Activated CD4-positive, alpha-beta T cell treated with anti-CD3 and anti-CD28 coated beads, Interleukin-2, amount 10 ng/mL, durations not matched to agents 24 days and 14 days (primary cell): ENCODE measurements around the gene RNU6-9. TPM values are rescaled to one million over a fixed set of nuclear protein-coding genes. Genes with fewer than 3 reads are reported as not detected.
"Not testable (repeated sequence)": the region's sequence is repeated elsewhere in the genome, so short reads cannot be mapped to it uniquely, and the experiment has no call there.

Source experiments
- DNase-seq: peaks from one replicate; pipeline ENCODE4 v3.0.0; 2022
- H3K27ac Mint-ChIP-seq: one replicate; pipeline ENCODE4 v1.8.0; 2022; ENCODE audit warnings: mild to moderate bottlenecking, mixed read lengths
- H3K27me3 Mint-ChIP-seq: one replicate; pipeline ENCODE4 v1.8.0; 2022; ENCODE audit warnings: mixed read lengths
- H3K36me3 Mint-ChIP-seq: one replicate; pipeline ENCODE4 v1.8.0; 2022; ENCODE audit warnings: low read depth, mild to moderate bottlenecking, mixed read lengths
- H3K4me1 Mint-ChIP-seq: one replicate; pipeline ENCODE4 v1.8.0; 2021; ENCODE audit warnings: mixed read lengths
- H3K4me3 Mint-ChIP-seq: one replicate; pipeline ENCODE4 v1.8.0; 2022; ENCODE audit warnings: mild to moderate bottlenecking, moderate library complexity, mixed read lengths
- H3K9me3 Mint-ChIP-seq: one replicate; pipeline ENCODE4 v1.8.0; 2021; ENCODE audit warnings: mixed read lengths
- intact Hi-C: fragments of 100-400 bp; cut with micrococcal nuclease; formaldehyde crosslinking; loops from one replicate; pipeline ENCODE4 v1.15.1; 2023
- total RNA-seq: library from RNA; stranded (reverse); gene quantifications from 2 replicates; pipeline ENCODE4 v1.2.3, GENCODE V29; 2022

The RNU6-9 gene
- total RNA-seq, 1 donor from 2014 or later = not detected

DNA sequence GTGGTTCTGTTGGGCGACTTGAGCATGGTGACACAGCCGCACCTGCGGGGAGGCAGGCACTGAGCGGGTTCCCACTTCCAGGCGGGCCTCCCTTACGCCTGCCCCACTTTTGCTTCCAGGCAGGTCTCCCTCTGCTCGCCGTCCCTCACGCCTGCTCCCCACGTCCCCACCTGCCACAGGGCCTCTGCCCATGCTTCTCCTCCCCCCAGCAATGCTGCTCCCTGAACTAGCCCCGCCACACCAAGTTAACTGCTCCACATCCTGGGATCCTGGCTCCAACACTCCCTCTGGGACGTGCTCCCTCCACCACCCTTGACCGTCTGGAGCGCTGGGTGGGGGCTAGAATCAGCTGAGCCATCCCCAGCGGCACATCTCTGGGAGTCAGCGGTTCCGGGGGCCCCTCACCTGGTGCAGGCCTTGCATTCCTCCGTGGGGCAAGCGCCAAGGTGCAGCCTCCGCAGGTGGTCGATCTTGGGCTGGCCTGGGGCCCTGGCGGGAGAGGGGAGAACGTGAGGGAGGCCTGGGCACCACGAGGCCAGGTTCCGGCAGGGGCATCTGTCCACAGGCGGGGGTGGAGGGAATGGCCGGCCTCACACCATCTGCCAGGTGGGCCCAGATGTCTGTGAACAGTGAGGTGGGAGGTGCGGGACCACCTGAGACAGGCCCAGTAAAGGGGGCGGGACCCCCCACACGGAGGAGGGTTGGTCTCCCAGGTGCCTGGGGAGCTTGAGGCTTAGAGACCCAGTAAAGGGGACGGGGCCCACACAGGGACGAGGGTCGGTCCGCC lies 24.6 kb upstream of the RNU6-9 start:
- H3K9me3 Mint-ChIP-seq = no peaks in the 10 kb centered on the region
- H3K27ac Mint-ChIP-seq = no peak overlapping the region
- intact Hi-C loops = no loop called here
- peaks cover 13% of the 10 kb centered on the region for H3K4me1 Mint-ChIP-seq
- DNase-seq = no peak
- H3K27me3 Mint-ChIP-seq = no peaks in the 10 kb centered on the region
- peaks cover 17% of the 10 kb centered on the region for H3K36me3 Mint-ChIP-seq
- H3K4me3 Mint-ChIP-seq = no peak overlapping the region

DNA sequence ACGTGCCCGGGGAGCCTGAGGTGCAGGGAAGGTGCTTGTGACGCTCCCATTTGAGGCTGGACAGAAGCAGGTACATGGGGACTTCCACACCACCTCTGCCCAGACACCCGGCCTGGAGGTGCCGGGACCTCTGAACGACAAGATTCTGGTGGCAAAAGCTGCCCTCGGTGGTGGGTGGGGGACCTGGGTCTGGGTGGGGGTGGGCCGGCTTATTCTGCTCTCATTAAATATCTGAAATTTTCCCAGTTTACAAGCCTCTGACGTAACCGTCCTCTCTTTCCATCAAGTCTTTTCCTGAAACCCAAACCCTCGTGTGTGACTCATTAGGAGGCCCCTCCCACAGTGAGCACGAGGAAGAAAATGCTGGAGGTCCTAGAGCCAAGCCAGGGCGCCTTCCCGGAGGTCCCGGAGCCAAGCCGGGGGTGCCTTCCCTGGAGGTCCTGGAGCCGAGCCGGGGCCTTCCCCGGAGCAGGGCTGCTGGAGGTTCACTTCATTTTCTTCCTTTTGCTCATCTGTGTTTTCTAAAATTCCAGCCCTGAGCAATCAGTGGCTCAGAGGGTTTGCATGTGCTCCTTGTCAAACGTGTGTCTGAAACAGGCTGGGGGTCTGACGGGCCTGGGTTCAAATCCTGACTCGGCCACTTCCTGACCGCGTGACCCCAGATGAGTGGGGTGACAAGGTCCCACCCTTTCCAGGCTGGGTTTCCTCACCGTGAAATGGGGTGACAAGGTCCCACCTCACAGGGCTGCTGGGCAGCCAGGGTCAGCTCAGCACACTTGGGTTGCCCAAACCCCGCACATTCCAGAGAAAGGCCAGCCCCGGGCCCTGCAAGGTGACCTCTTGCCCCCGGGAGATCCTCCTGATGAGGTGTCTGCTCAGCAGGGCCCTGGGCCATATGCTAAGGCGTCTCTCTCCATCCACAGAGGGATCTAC lies 23.8 kb upstream of the RNU6-9 start:
- Mint-ChIP-seq H3K9me3 (no peaks in the 10 kb centered on the region), H3K36me3 (peaks cover 17% of the 10 kb centered on the region), H3K4me3 (no peak overlapping the region)

DNA sequence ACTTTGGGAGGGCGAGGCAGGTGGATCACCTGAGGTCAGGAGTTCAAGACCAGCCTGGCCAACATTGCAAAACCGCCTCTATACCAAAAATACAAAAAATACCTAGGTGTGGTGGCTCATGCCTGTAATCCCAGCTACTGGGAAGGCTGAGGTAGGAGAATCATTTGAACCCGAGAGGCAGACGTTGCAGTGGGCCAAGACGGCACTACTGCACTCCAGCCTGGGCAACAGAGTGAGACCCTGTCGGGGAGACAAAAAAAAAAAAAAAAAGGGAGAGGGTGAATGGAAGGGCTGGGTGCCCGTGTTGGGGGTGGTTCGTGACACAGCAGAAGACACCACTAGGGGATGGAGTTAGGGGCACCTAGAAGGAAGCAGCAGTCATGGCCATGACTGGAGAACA lies 23.0 kb upstream of the RNU6-9 start:
- intact Hi-C loops = no loop called here
- peaks cover 17% of the 10 kb centered on the region for H3K36me3 Mint-ChIP-seq
- peaks cover 11% of the 10 kb centered on the region for H3K4me1 Mint-ChIP-seq
- no peaks in the 10 kb centered on the region for H3K9me3 Mint-ChIP-seq
- H3K4me3 Mint-ChIP-seq = no peak overlapping the region
- H3K27ac Mint-ChIP-seq = peak overlapping the region; percentile 68
- H3K27me3 Mint-ChIP-seq = no peaks in the 10 kb centered on the region
- no peak for DNase-seq

More for the DNA sequence above, 23.8 kb upstream of the RNU6-9 start:
- Mint-ChIP-seq H3K27ac (no peak overlapping the region), H3K4me1 (peaks cover 11% of the 10 kb centered on the region), H3K27me3 (no peaks in the 10 kb centered on the region)
- no peak for DNase-seq
- intact Hi-C loops = no loop called here

DNA sequence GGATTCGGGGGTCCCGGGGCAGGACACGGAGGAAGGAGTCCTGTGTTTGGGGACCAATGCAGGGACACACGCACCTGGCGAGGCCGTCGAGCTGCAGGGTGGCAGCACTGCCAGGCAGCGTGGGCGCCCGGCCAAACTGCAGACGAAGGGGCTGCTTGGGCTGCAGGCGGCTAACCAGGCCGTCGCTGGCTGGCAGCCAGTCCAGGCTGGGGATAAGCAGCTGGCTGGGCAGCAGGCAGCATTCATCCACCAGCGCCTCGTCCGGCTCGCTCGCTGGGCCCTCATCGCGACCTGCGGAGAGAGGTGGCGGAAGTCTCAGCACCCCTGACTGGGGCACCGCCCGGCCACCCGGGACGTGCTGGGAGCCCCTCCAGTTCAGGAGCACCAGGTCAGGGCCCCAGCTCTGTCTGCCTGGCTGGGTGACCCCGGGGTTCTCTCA lies 22.3 kb upstream of the RNU6-9 start:
- Mint-ChIP-seq H3K27ac (no peak overlapping the region), H3K9me3 (no peaks in the 10 kb centered on the region), H3K36me3 (peaks cover 17% of the 10 kb centered on the region), H3K4me3 (no peak overlapping the region), H3K4me1 (peaks cover 11% of the 10 kb centered on the region), H3K27me3 (no peaks in the 10 kb centered on the region)
- intact Hi-C loops = no loop called here
- DNase-seq = no peak

DNA sequence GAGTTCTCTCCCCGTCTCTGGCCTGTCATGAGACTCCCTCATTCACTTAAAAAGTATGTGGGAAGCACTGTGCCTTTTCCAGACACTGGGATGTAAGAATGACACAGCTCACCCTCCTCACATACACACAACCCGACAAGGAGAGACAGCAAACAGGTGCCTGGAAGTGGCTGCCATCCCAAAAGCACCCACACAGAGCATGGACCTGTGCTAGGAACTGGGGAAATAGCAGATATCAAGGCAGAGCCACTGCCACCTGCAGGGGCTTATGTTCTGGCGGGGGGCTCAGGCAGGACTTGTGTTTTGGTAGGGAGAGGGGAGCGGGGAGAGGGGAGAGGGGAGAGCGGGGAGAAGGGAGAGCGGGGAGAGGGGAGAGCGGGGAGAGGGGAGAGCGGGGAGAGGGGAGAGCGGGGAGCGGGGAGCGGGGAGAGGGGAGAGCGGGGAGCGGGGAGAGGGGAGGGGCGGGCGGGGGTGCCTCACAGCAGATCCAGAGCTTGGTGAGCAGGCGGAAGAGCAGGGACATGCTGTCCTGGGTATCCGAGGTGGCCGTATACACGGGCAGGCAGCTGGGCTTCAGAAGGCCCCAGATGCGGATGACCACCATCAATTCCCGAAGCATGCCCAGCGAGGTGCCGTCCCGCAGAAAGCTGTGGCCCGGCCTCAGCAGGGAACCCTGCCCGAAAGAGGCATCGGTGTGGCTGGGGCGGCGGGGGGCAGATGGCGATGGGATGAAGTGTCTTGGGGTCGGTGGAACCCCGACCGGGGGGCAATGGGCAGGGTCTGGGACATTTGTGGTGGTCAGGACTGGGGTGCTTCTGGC lies 21.6 kb upstream of the RNU6-9 start:
- H3K4me1 Mint-ChIP-seq = peaks cover 11% of the 10 kb centered on the region
- intact Hi-C loops = loop anchor here (1.0 kb wide), 1 partner anchor 9 kb away; no protein-coding TSS in a partner anchor
- DNase-seq = peak; percentile 71
- H3K9me3 Mint-ChIP-seq = no peaks in the 10 kb centered on the region
- H3K27ac Mint-ChIP-seq = peak overlapping the region; percentile 65
- H3K27me3 Mint-ChIP-seq = no peaks in the 10 kb centered on the region
- peaks cover 18% of the 10 kb centered on the region for H3K36me3 Mint-ChIP-seq
- H3K4me3 Mint-ChIP-seq = peak overlapping the region; percentile 76

DNA sequence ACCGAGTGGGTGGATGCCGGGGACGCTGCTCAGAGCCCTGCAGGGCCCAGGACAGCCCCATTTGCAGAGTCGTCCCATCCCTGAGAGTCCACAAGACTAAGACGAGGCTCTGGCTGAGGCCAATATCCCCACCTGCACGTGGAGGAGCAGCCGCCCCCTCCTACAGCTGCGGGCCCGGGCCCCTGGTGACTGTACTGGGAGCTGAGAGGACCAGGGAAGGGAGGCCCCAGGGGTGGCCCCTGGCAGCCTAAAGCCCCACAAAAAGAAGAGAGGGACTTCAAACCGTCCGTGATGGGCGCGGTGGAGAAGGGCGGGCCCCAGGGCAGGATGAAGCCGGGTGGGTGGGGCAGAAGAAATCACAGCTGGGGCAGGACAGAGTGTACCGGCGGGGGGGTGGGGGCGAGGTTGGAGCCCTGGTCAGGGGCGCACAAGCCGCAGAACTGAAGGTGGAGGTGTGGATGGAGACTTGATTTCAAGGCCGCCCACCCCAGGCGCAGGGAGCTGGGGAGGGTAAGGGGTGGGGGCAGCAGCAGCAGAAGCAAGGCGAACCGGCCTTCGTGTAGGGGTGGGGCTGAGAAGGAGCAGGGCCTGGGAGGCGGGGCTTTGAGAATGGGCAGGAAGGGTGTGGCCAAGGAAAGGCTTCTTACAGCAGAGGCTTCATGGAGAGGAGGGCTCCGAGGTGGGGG lies 20.9 kb upstream of the RNU6-9 start:
- H3K27me3 Mint-ChIP-seq = no peaks in the 10 kb centered on the region
- peak overlapping the region; percentile 76 for H3K4me3 Mint-ChIP-seq
- H3K27ac Mint-ChIP-seq = peak overlapping the region; percentile 62
- intact Hi-C loops = loop anchor here (1.0 kb wide), 1 partner anchor 10 kb away; no protein-coding TSS in a partner anchor
- H3K9me3 Mint-ChIP-seq = no peaks in the 10 kb centered on the region
- peaks cover 16% of the 10 kb centered on the region for H3K36me3 Mint-ChIP-seq
- H3K4me1 Mint-ChIP-seq = peaks cover 11% of the 10 kb centered on the region
- peak; percentile 96 for DNase-seq

DNA sequence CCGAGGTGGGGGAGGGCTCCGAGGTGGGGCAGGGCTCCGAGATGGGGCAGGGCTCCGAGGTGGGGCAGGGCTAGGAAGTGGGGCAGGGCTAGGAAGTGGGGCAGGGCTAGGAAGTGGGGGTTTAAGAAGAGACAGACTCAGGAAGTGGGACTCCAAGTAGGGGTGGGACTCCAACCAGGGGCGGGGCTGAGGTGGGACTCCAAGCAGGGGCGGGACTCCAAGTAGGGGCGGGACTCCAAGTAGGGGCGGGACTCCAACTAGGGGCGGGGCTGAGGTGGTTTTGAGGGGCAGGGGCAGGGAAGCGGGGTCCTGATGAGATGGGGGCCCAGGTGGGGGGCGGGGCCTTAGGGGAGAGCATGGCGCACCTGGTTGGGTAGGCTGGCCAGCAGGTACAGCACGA lies 20.2 kb upstream of the RNU6-9 start:
- Mint-ChIP-seq H3K36me3 (peaks cover 13% of the 10 kb centered on the region), H3K9me3 (no peaks in the 10 kb centered on the region), H3K27me3 (no peaks in the 10 kb centered on the region), H3K4me1 (peaks cover 11% of the 10 kb centered on the region), H3K27ac (no peak overlapping the region), H3K4me3 (peak overlapping the region; percentile 62)
- intact Hi-C loops = no loop called here
- DNase-seq = peak; percentile 94

DNA sequence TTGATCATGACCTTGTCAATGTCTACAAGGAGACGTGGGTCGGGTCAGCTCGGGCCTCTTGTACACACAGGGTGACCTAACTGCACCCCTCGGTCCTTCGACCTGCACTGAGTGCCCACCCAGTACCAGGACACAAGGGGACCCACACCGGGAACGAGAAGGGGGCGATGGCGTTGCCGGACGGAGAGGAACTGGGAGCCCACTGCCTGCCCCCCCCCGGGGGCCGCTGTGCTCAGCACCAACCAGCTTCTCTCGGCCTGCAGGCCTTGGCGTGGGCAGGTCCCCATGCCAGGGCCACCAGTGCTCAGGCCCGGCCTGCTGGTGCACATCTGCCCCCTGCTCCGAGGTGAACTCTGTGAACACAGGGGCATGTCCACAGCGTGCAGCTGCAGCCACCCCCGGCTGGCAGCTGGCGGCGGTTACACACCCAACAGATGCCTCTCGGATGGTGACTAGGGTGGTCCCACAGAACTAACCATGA lies 19.7 kb upstream of the RNU6-9 start:
- H3K27me3 Mint-ChIP-seq = no peaks in the 10 kb centered on the region
- H3K9me3 Mint-ChIP-seq = no peaks in the 10 kb centered on the region
- intact Hi-C loops = no loop called here
- H3K4me3 Mint-ChIP-seq = no peak overlapping the region
- H3K36me3 Mint-ChIP-seq = peaks cover 11% of the 10 kb centered on the region
- peak; percentile 64 for DNase-seq
- peaks cover 11% of the 10 kb centered on the region for H3K4me1 Mint-ChIP-seq
- H3K27ac Mint-ChIP-seq = no peak overlapping the region

DNA sequence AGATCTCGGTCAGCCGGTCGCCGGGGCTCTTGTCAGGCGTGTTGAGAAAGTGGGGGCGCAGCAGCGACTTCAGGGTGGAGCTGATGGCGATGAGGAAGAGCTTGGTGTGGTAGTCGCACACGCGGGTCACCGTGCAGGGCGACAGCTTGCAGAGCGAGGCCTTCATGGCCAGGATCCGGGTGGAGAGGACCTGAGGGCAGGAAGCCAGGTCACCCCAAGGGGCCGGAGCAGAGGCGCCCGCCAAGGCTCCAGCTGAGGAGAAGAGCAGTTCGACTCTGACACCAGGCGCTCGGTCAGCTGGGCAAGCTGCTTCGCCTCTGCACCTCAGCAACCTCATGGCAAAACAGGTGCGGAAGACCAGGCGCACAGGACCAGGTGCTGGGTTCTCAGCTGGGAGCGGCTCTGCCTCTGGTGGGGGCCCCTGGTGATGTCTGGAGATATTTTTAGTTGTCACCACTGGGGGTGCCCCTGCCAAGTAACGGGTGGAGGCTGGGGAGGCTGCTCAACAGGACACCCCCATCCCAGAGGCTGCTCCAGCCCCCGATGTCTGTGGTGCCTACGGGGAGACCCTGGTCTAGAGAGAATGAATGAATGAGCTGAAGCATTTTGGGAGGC lies 17.9 kb upstream of the RNU6-9 start:
- DNase-seq = no peak
- Mint-ChIP-seq H3K36me3 (peaks cover 9% of the 10 kb centered on the region), H3K4me1 (peaks cover 10% of the 10 kb centered on the region), H3K27me3 (no peaks in the 10 kb centered on the region), H3K9me3 (no peaks in the 10 kb centered on the region), H3K4me3 (no peak overlapping the region), H3K27ac (no peak overlapping the region)
- intact Hi-C loops = no loop called here

DNA sequence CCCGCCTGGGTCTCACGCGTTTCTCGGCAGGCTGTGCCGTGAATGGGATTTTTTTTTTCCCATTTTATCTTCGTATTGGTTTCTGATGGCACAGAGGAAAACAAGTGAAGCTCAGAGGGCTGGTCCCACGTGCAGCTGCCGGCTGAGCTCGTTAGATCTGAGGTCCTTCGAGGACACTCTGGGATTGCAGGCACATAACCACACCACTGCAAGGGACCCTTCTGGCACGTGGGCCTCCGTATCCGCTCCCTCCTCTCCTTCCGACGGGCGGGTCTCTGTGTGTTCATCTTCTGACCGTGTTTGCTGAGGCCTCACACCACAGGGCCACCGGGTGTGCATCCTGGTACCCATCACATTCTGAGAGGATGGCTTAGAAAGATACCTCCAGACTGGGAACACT lies 17.2 kb upstream of the RNU6-9 start:
- intact Hi-C loops = no loop called here

DNA sequence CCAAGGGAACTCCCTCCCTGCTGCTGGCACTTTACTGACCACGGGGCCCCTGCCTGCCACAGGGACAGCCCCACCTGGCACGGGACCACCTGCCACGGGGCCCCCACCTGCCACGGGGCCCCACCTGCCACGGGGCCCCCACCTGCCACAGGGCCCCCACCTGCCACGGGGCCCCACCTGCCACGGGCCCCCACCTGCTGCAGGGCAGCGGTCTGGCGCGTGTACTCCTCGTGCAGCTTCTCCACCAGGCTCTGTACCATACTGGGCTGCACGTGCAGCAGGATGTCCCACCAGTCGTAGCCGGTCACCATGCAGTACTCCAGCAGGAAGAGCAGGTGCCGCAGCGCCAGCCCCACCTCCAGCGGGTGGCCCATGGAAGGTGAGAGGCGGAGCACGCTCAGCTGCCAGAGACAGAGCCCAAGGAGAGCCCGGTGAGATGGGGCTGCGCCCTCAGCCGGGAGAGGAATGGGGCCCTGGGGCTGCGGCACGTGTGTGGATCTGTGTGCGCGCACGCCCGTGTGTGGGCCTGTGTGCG lies 16.4 kb upstream of the RNU6-9 start:
- intact Hi-C loops = no loop called here
- H3K27ac Mint-ChIP-seq = no peak overlapping the region
- DNase-seq = no peak
- H3K27me3 Mint-ChIP-seq = no peaks in the 10 kb centered on the region
- H3K4me1 Mint-ChIP-seq = peaks cover 7% of the 10 kb centered on the region
- H3K36me3 Mint-ChIP-seq = peaks cover 12% of the 10 kb centered on the region
- H3K4me3 Mint-ChIP-seq = no peak overlapping the region
- H3K9me3 Mint-ChIP-seq = no peaks in the 10 kb centered on the region

More for the DNA sequence above, 17.2 kb upstream of the RNU6-9 start:
- H3K36me3 Mint-ChIP-seq = peaks cover 8% of the 10 kb centered on the region
- H3K27ac Mint-ChIP-seq = no peak overlapping the region
- H3K27me3 Mint-ChIP-seq = no peaks in the 10 kb centered on the region
- no peaks in the 10 kb centered on the region for H3K9me3 Mint-ChIP-seq
- no peak overlapping the region for H3K4me3 Mint-ChIP-seq
- peaks cover 9% of the 10 kb centered on the region for H3K4me1 Mint-ChIP-seq
- DNase-seq = no peak

DNA sequence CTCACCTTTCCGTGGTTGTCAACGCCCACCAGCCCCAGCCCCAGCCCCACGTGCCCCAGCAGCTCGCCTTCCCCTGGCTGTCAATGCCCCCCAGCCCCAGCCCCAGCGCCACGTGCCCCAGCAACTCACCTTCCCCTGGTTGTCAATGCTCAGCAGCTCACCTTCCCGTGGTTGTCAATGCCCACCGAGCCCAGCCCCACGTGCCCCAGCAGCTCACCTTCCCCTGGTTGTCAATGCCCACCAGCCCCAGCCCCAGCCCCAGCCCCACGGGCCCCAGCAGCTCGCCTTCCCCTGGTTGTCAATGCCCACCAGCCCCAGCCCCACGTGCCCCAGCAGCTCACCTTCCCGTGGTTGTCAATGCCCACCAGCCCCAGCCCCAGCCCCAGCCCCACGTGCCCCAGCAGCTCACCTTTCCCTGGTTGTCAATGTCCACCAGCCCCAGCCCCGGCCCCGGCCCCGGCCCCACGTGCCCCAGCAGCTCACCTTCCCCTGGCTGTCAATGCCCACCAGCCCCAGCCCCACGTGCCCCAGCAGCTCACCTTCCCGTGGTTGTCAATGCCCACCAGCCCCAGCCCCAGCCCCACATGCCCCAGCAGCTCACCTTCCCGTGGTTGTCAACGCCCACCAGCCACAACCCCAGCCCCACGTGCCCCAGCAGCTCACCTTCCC lies 15.2 kb upstream of the RNU6-9 start:
- DNase-seq, H3K4me3 Mint-ChIP-seq, intact Hi-C loops, H3K4me1 Mint-ChIP-seq, H3K27ac Mint-ChIP-seq, H3K9me3 Mint-ChIP-seq, H3K27me3 Mint-ChIP-seq: not testable (repeated sequence)
- peaks cover 18% of the 10 kb centered on the region for H3K36me3 Mint-ChIP-seq
